WTC11 (cell line): ENCODE measurements around the gene PCDHA11. TPM values are rescaled to one million over a fixed set of nuclear protein-coding genes. Genes with fewer than 3 reads are reported as not detected.
"Not testable (repeated sequence)": the region's sequence is repeated elsewhere in the genome, so short reads cannot be mapped to it uniquely, and the experiment has no call there.

Source experiments
- ATAC-seq: fragments of 200-7000 bp; cut with Tn5 transposase; 2 replicates; pipeline ENCODE4 v1.10.0; 2021; ENCODE audit warnings: mild to moderate bottlenecking, moderate library complexity
- CTCF ChIA-PET: fragments of 300-600 bp; sonication (Branson Sonifier 250); formaldehyde crosslinking; loops from one replicate; lab custom pipeline; 2021; ENCODE audit warnings: antibody characterized with exemption; lab: Charles Lee
- POLR2A ChIA-PET: fragments of 350-600 bp; sonication (Branson Sonifier 250); formaldehyde crosslinking; loops from one replicate; lab custom pipeline; 2021; ENCODE audit warnings: antibody characterized with exemption; lab: Charles Lee
- DNase-seq: peaks from one replicate; pipeline ENCODE4 v3.0.0; 2021; ENCODE audit warnings: low spot score
- H3K27ac Mint-ChIP-seq: 2 replicates; pipeline ENCODE4 v1.8.0; 2021; ENCODE audit warnings: mixed read lengths
- H3K27me3 Mint-ChIP-seq: 2 replicates; pipeline ENCODE4 v1.8.0; 2021; ENCODE audit warnings: low read depth, mild to moderate bottlenecking, moderate library complexity, mixed read lengths
- H3K36me3 Mint-ChIP-seq: 2 replicates; pipeline ENCODE4 v1.8.0; 2021; ENCODE audit warnings: mixed read lengths
- H3K4me1 Mint-ChIP-seq: 2 replicates; pipeline ENCODE4 v1.8.0; 2022; ENCODE audit warnings: mixed read lengths
- H3K4me3 Mint-ChIP-seq: 2 replicates; pipeline ENCODE4 v1.8.0; 2021; ENCODE audit warnings: mild to moderate bottlenecking, moderate library complexity, mixed read lengths
- H3K9me3 Mint-ChIP-seq: 2 replicates; pipeline ENCODE4 v1.8.0; 2021; ENCODE audit warnings: mixed read lengths
- AR ChIP-seq: fragments of 250-450 bp; sonication (Bioruptor Pico); IDR thresholded peaks from 2 replicates; pipeline ENCODE4 v1.9.0; 2021; ENCODE audit warnings: mild to moderate bottlenecking
- E2F4 ChIP-seq: sonication (generic); formaldehyde crosslinking; IDR thresholded peaks from 2 replicates; pipeline ENCODE4 v1.8.1; 2022; ENCODE audit warnings: low read depth, mild to moderate bottlenecking, moderate library complexity, missing genetic modification reagents, borderline replicate concordance
- E2F5 ChIP-seq: sonication (generic); formaldehyde crosslinking; IDR thresholded peaks from 2 replicates; pipeline ENCODE4 v1.8.1; 2022; ENCODE audit warnings: mild to moderate bottlenecking, moderate library complexity, missing genetic modification reagents
- EMX1 ChIP-seq: fragments of 250-450 bp; sonication (Bioruptor Pico); IDR thresholded peaks from 2 replicates; pipeline ENCODE4 v1.8.0; 2021; ENCODE audit warnings: mild to moderate bottlenecking
- ESRRA ChIP-seq: sonication (generic); formaldehyde crosslinking; IDR thresholded peaks from 2 replicates; pipeline ENCODE4 v1.8.1; 2022; ENCODE audit warnings: mild to moderate bottlenecking, missing genetic modification reagents, borderline replicate concordance
- GTF2I ChIP-seq: fragments of 250-450 bp; sonication (Bioruptor Pico); conservative IDR thresholded peaks from 2 replicates; pipeline ENCODE4 v1.4.0; 2021; ENCODE audit warnings: mild to moderate bottlenecking
- HMGA2 ChIP-seq: fragments of 250-450 bp; sonication (Bioruptor Pico); IDR thresholded peaks from 2 replicates; pipeline ENCODE4 v1.4.0; 2021; ENCODE audit warnings: mild to moderate bottlenecking, moderate library complexity
- HMGXB4 ChIP-seq: sonication (generic); formaldehyde crosslinking; IDR thresholded peaks from 2 replicates; pipeline ENCODE4 v1.8.1; 2023; ENCODE audit warnings: mild to moderate bottlenecking, moderate library complexity, missing genetic modification reagents
- NR3C1 ChIP-seq: sonication (generic); formaldehyde crosslinking; conservative IDR thresholded peaks from 2 replicates; pipeline ENCODE4 v1.8.1; 2023; ENCODE audit warnings: low read depth, mild to moderate bottlenecking, missing genetic modification reagents
- PREB ChIP-seq: sonication (generic); formaldehyde crosslinking; IDR thresholded peaks from 2 replicates; pipeline ENCODE4 v1.8.1; 2022; ENCODE audit warnings: mild to moderate bottlenecking, missing genetic modification reagents, moderate library complexity, borderline replicate concordance
- ZMAT4 ChIP-seq: fragments of 250-450 bp; sonication (Bioruptor Pico); IDR thresholded peaks from 2 replicates; pipeline ENCODE4 v1.9.0; 2021; ENCODE audit warnings: mild to moderate bottlenecking
- ZNF219 ChIP-seq: sonication (generic); formaldehyde crosslinking; IDR thresholded peaks from 2 replicates; pipeline ENCODE4 v1.8.0; 2023; ENCODE audit warnings: missing genetic modification reagents, mild to moderate bottlenecking, borderline replicate concordance
- ZNF263 ChIP-seq: sonication (generic); formaldehyde crosslinking; IDR thresholded peaks from 2 replicates; pipeline ENCODE4 v1.8.1; 2022; ENCODE audit warnings: low read depth, mild to moderate bottlenecking, moderate library complexity, missing genetic modification reagents
- ZNF512 ChIP-seq: sonication (generic); formaldehyde crosslinking; IDR thresholded peaks from 2 replicates; pipeline ENCODE4 v1.8.1; 2022; ENCODE audit warnings: missing genetic modification reagents, borderline replicate concordance
- ZSCAN18 ChIP-seq: fragments of 250-450 bp; sonication (Bioruptor Pico); IDR thresholded peaks from 2 replicates; pipeline ENCODE4 v2.1.2; 2022; ENCODE audit warnings: mild to moderate bottlenecking, moderate library complexity
- total RNA-seq: library from RNA; stranded (reverse); gene quantifications from 3 replicates; pipeline ENCODE4 v1.2.3, GENCODE V29; 2021

PCDHA11 gene
- total RNA-seq, 1 experiment from 2014 or later: 8.7 TPM

- TF ChIP-seq HMGXB4 (CRISPR knock-in tag): no peak
- no peak for TF ChIP-seq PREB (CRISPR knock-in tag)
- no peak for TF ChIP-seq ZNF512
- TF ChIP-seq ZSCAN18: no peak
- no peak for TF ChIP-seq ZNF263 (CRISPR knock-in tag)
- TF ChIP-seq EMX1: no peak
- no peak for TF ChIP-seq E2F5 (CRISPR knock-in tag)
- no peak for TF ChIP-seq ZNF219
These were observed 46.5 kb upstream of the PCDHA11 start (continued) for GRCh38 chr5:140822281-140822629.

GRCh38 chr5:140822969-140823368 lies 45.8 kb upstream of the PCDHA11 start:
- CTCF ChIA-PET: interaction anchor here (1.6 to 7.4 kb wide), 2 partner anchors 11 to 17 kb away, joined by 4 to 61 read pairs; partner anchors contain the start of genes PCDHA4 and PCDHA7
- DNase-seq, H3K27me3 Mint-ChIP-seq, H3K9me3 Mint-ChIP-seq, H3K4me1 Mint-ChIP-seq, ATAC-seq, H3K4me3 Mint-ChIP-seq, H3K36me3 Mint-ChIP-seq, H3K27ac Mint-ChIP-seq, POLR2A ChIA-PET: not testable (repeated sequence)

- ATAC-seq: no peak
- peaks cover 2% of the 10 kb centered on the region for H3K36me3 Mint-ChIP-seq
- peaks cover 2% of the 10 kb centered on the region; the same call in 1 of the 2 replicates for H3K4me1 Mint-ChIP-seq
- H3K9me3 Mint-ChIP-seq: 0 out of 2 replicates have a peak, but pooled peaks cover 1% of the 10 kb centered on the region
- ChIA-PET CTCF (interaction anchor here (0.6 to 1.6 kb wide), 5 partner anchors 11 to 37 kb away, joined by 3 to 4 read pairs (median 4); partner anchors contain the start of genes PCDHA1, PCDHA2, PCDHA4 and PCDHA7), POLR2A (no interaction called here)
- H3K27ac Mint-ChIP-seq: no peak overlapping the region
- TF ChIP-seq NR3C1 (CRISPR knock-in tag): no peak
- TF ChIP-seq HMGA2 (CRISPR knock-in tag): no peak
- TF ChIP-seq AR (CRISPR knock-in tag): no peak
- no peak for TF ChIP-seq GTF2I (CRISPR knock-in tag)
- no peak for TF ChIP-seq E2F4 (CRISPR knock-in tag)
- no peak for TF ChIP-seq ESRRA
- no peak for TF ChIP-seq ZMAT4 (CRISPR knock-in tag)
- H3K27me3 Mint-ChIP-seq: no peaks in the 10 kb centered on the region
- no peak for DNase-seq
- no peak overlapping the region for H3K4me3 Mint-ChIP-seq
These were observed 45.3 kb upstream of the PCDHA11 start for GRCh38 chr5:140823475-140823874.
